Type B pancreatic cell (in vitro differentiated cells): ENCODE measurements around the gene ARMH4. TPM values are rescaled to one million over a fixed set of nuclear protein-coding genes. Genes with fewer than 3 reads are reported as not detected.

Experiments used
- DNase-seq: peaks from one replicate; pipeline ENCODE4 v3.0.0; 2021; ENCODE audit warnings: mixed read lengths; ENCODE audit not compliant: unreplicated experiment; ENCODE audit errors: extremely low spot score
- H3K27ac Mint-ChIP-seq: 2 replicates; pipeline ENCODE4 v1.8.0; 2021; ENCODE audit warnings: mild to moderate bottlenecking, mixed read lengths
- H3K27me3 Mint-ChIP-seq: 2 replicates; pipeline ENCODE4 v1.8.0; 2021; ENCODE audit warnings: mixed read lengths
- H3K36me3 Mint-ChIP-seq: 2 replicates; pipeline ENCODE4 v1.8.0; 2021; ENCODE audit warnings: mixed read lengths
- H3K4me1 Mint-ChIP-seq: one replicate; pipeline ENCODE4 v1.8.0; 2021; ENCODE audit warnings: mixed read lengths; ENCODE audit not compliant: unreplicated experiment
- H3K4me3 Mint-ChIP-seq: 2 replicates; pipeline ENCODE4 v1.8.0; 2021; ENCODE audit warnings: mild to moderate bottlenecking, mixed read lengths
- H3K9me3 Mint-ChIP-seq: 2 replicates; pipeline ENCODE4 v1.8.0; 2021; ENCODE audit warnings: mixed read lengths
- total RNA-seq: library from RNA; stranded (reverse); gene quantifications from 2 replicates; pipeline ENCODE4 v1.2.1, GENCODE V29; 2021; ENCODE audit warnings: low replicate concordance
- TF ChIP-seq, protein P1 (sequence below): fragments of 200-600 bp; sonication (generic); conservative IDR thresholded peaks from 2 replicates; pipeline ENCODE4 v1.5.0; 2021; ENCODE audit warnings: antibody characterized with exemption, mild to moderate bottlenecking

Gene ARMH4
- total RNA-seq, 1 donor from 2014 or later = 22.0 TPM

DNA sequence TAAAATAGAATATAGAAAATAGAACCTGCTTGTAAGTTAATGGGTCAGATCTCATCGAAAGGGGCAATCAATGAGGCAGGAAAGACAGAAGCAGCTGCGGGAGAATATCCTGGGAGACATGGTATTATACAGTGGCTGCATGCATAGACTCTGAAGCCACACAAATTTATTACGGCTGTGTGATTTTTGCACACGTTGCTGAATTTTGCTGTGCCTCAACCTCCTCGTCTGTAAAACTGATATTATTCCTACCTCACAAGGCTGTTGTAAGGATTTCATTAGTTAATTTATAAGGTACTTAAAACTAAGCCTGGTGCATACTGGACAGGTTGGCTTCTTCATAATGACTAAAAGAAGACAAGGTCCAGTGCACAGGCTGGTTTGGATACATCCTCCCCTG lies 52.3 kb downstream of the ARMH4 start:
- no peaks in the 10 kb centered on the region for H3K27me3 Mint-ChIP-seq
- no peak for DNase-seq
- peaks cover 5% of the 10 kb centered on the region for H3K36me3 Mint-ChIP-seq
- H3K9me3 Mint-ChIP-seq = no peaks in the 10 kb centered on the region
- no peak overlapping the region for H3K4me3 Mint-ChIP-seq
- H3K27ac Mint-ChIP-seq = no peak overlapping the region
- H3K4me1 Mint-ChIP-seq = no peaks in the 10 kb centered on the region
- TF ChIP-seq, protein P1, sequence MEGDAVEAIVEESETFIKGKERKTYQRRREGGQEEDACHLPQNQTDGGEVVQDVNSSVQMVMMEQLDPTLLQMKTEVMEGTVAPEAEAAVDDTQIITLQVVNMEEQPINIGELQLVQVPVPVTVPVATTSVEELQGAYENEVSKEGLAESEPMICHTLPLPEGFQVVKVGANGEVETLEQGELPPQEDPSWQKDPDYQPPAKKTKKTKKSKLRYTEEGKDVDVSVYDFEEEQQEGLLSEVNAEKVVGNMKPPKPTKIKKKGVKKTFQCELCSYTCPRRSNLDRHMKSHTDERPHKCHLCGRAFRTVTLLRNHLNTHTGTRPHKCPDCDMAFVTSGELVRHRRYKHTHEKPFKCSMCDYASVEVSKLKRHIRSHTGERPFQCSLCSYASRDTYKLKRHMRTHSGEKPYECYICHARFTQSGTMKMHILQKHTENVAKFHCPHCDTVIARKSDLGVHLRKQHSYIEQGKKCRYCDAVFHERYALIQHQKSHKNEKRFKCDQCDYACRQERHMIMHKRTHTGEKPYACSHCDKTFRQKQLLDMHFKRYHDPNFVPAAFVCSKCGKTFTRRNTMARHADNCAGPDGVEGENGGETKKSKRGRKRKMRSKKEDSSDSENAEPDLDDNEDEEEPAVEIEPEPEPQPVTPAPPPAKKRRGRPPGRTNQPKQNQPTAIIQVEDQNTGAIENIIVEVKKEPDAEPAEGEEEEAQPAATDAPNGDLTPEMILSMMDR = no peak

DNA sequence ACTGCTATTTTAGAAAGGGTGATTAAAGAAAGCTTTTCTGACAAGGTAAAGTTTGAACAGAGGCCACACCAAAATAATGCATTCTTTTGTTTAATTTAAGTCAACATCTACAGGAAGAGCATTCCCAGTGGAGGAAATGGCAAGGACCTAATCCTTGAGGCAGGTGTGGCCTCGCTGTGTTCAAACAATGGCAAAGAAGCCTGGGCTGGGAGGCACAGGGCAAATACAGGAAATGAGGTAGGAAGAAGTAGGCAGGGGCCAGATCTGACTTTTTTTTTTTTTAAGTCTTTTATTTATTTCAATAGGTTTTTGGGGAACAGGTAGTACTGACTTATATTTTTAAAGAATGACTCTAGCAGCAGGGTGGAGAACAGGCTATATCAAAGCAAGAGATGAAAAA lies 53.5 kb downstream of the ARMH4 start:
- DNase-seq = no peak
- Mint-ChIP-seq H3K27ac (no peak overlapping the region), H3K36me3 (peaks cover 8% of the 10 kb centered on the region), H3K4me1 (no peaks in the 10 kb centered on the region), H3K4me3 (no peak overlapping the region), H3K9me3 (no peaks in the 10 kb centered on the region), H3K27me3 (no peaks in the 10 kb centered on the region)
- TF ChIP-seq, protein P1 = no peak

DNA sequence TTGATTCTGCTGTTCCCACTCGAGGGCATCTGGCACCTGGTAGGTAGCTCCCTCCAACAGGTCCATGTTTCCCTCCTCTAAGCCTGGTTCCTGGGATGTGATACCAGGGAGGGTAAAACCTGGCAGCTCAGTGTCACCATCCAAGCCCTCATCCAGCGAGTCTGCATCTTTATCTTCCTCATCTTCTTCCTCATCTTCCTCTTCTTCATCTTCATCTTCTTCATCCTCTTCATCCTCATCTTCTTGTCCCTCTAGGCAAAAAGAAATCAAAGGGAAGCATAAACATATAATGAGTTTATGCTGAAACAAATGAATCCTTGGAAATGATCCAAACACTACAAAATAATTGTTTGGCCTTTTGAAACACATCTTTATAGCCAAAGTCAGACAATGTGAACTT lies 55.3 kb downstream of the ARMH4 start:
- no peak overlapping the region for H3K4me3 Mint-ChIP-seq
- peaks cover 13% of the 10 kb centered on the region for H3K36me3 Mint-ChIP-seq
- TF ChIP-seq, protein P1 = no peak
- H3K27me3 Mint-ChIP-seq = no peaks in the 10 kb centered on the region
- DNase-seq = no peak
- H3K27ac Mint-ChIP-seq = no peak overlapping the region
- H3K9me3 Mint-ChIP-seq = no peaks in the 10 kb centered on the region
- H3K4me1 Mint-ChIP-seq = no peaks in the 10 kb centered on the region

DNA sequence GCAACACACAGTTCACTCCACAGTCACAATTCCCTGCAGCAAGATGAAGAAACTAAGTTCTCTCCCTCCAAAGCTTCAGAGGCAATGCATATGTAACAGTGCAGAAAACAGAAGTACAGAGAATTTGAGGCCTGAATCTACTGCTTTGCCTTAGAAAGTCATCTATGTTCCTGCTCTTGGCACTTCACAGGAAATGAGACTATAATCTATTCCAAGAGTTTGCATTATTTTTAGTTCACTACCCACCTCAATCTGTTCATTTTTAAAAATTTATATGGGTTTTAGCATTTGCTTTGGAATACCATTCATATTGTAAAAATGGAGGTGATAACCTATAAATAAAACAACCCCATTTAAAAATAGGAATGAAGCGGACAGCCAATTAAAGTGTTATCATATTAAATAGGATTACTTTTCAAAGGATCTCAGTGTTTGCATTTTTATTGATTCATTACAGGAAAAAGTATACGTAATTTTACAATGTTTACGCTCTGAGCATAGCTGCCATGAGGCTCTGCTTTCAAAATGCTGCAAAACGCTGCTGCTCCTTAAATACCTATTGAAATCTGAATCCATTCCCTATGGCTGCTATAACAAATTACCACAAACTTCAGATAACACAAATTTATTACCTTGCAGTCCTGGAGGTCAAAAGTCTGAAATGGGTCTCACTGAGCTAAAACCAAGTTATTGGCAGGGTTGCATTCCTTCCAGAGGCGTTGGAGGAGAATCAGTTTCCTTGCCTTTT lies 60.0 kb downstream of the ARMH4 start:
- Mint-ChIP-seq H3K27ac (no peak overlapping the region), H3K9me3 (no peaks in the 10 kb centered on the region), H3K27me3 (no peaks in the 10 kb centered on the region), H3K36me3 (peaks cover 16% of the 10 kb centered on the region), H3K4me3 (no peak overlapping the region), H3K4me1 (no peaks in the 10 kb centered on the region)
- TF ChIP-seq, protein P1 = no peak
- no peak for DNase-seq

DNA sequence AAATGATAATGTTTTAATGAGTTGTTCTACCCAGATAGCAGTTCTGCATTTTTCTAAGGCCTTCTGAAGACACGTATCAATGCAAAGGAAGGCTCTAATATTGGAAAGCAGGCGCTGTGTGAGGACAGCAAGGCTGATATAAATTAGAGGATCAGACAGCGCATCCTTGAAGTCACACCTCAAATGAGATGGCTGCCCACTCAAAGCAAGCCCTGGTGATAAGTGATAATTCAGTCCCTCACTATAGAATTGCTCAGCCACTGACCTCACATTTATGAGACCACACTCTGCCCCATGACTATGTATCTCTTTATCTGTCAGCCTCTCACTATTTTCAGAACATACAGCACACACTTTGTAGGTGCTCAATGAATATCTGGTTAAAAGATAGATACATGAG lies 62.4 kb downstream of the ARMH4 start:
- TF ChIP-seq, protein P1 = no peak
- Mint-ChIP-seq H3K4me1 (no peaks in the 10 kb centered on the region), H3K27me3 (no peaks in the 10 kb centered on the region), H3K9me3 (no peaks in the 10 kb centered on the region), H3K27ac (no peak overlapping the region), H3K4me3 (no peak overlapping the region), H3K36me3 (peaks cover 11% of the 10 kb centered on the region)
- DNase-seq = no peak
